Uterus (tissue), 2 donors: Measurements from ENCODE around the gene HHLA2.

Experiments used
- CTCF ChIP-seq, 4 experiments: fragments of 200-600 bp in 2 of 4; fragments of 450-650 bp in 2 of 4; sonication (generic) in 2 of 4; IDR thresholded peaks; one replicate each; pipeline ENCODE4 v1.5.1; 2016 to 2019; ENCODE audit warnings: antibody characterized with exemption in 4 of 4, mild to moderate bottlenecking in 2 of 4, moderate library complexity in 1 of 4
- POLR2A ChIP-seq, 2 donors: fragments of 450-650 bp; IDR thresholded peaks; one replicate each; pipeline ENCODE4 v1.6.1; 2016; ENCODE audit warnings: antibody characterized with exemption in 2 of 2, mild to moderate bottlenecking in 1 of 2, moderate library complexity in 1 of 2

- TF ChIP-seq POLR2A (IDR thresholded peaks at IDR 0.05) (no peak), CTCF (IDR thresholded peaks at IDR 0.05) (no peak)
Observed at GRCh38 chr3:108319428-108320082, 23.2 kb downstream of the HHLA2 start.
